GM12878 (cell line): ENCODE results near the gene INO80. TPM values are rescaled to one million over a fixed set of nuclear protein-coding genes. Genes with fewer than 3 reads are reported as not detected.

Experiments
- ATAC-seq: fragments of 200-7000 bp; cut with Tn5 transposase; 3 replicates; pipeline ENCODE4 v1.9.1; 2020; ENCODE audit warnings: mild to moderate bottlenecking, moderate library complexity
- BruUV-seq: library from RNA; stranded (reverse); fragments of 400-500 nt; replicated peaks from 2 replicates; lab custom pipeline; 2021; lab: Mats Ljungman, UMichigan
- CTCF ChIA-PET: fragments of 300-600 bp; sonication (Branson Sonifier 250); formaldehyde crosslinking; extraction: SDS; loops from one replicate; lab custom pipeline; 2021; ENCODE audit warnings: inconsistent platforms; lab: Yijun Ruan, JAX
- POLR2A ChIA-PET: fragments of 350-600 bp; formaldehyde crosslinking; extraction: SDS; loops from one replicate; lab custom pipeline; 2021; ENCODE audit warnings: inconsistent platforms; lab: Charles Lee
- RAD21 ChIA-PET: fragments of 300-600 bp; sonication (Branson Sonifier 250); formaldehyde crosslinking; loops from one replicate; lab custom pipeline; 2023; ENCODE audit warnings: antibody characterized with exemption; ENCODE audit not compliant: unreplicated experiment; lab: Charles Lee
- SMC1A ChIA-PET: fragments of 300-600 bp; sonication (Branson Sonifier 250); formaldehyde crosslinking; loops from one replicate; lab custom pipeline; 2023; ENCODE audit not compliant: unreplicated experiment, uncharacterized antibody; lab: Charles Lee
- DNase-seq: peaks from one replicate; pipeline ENCODE4 v3.0.0-alpha.2; 2011; ENCODE audit warnings: low read depth, low spot score
- FAIRE-seq: peaks from 3 replicates; lab custom pipeline; 2011; peaks lifted over from hg19 to GRCh38; lab: Jason Lieb, UNC
- H2AFZ ChIP-seq: 2 replicates; pipeline ENCODE4 v1.6.0; 2011; ENCODE audit warnings: low read depth, low read length, control low read depth; ENCODE audit not compliant: control insufficient read depth
- H3K27ac ChIP-seq: 2 replicates; pipeline ENCODE4 v1.5.1; 2011; ENCODE audit warnings: control low read depth; ENCODE audit not compliant: control insufficient read depth, insufficient read depth
- H3K27me3 ChIP-seq, 2 experiments: replicated peaks in 1 of 2; 2 replicates each; pipeline versions ENCODE4 v1.6.0 to v1.6.1; 2011; ENCODE audit warnings: low read length in 1 of 2; ENCODE audit not compliant: control insufficient read depth in 2 of 2, insufficient read depth in 2 of 2
- H3K36me3 ChIP-seq, 2 experiments: 2 replicates each; pipeline ENCODE4 v1.5.1; 2011; ENCODE audit warnings: low read length in 1 of 2; ENCODE audit not compliant: control insufficient read depth in 2 of 2, insufficient read depth in 2 of 2
- H3K4me1 ChIP-seq: 2 replicates; pipeline ENCODE4 v1.6.1; 2011; ENCODE audit warnings: mild to moderate bottlenecking, low read length, moderate library complexity, mixed read lengths; ENCODE audit not compliant: control insufficient read depth, insufficient read depth
- H3K4me2 ChIP-seq: 2 replicates; pipeline ENCODE4 v1.6.0; 2011; ENCODE audit warnings: control low read depth; ENCODE audit not compliant: control insufficient read depth, insufficient read depth
- H3K4me3 ChIP-seq: fragments of 200-600 bp; sonication (generic); 2 replicates; pipeline ENCODE4 v1.5.1; 2016
- H3K79me2 ChIP-seq: 2 replicates; pipeline ENCODE4 v1.6.0; 2011; ENCODE audit warnings: low read length; ENCODE audit not compliant: control insufficient read depth, insufficient read depth
- H3K9ac ChIP-seq: 2 replicates; pipeline ENCODE4 v1.8.0; 2011; ENCODE audit warnings: low read length, control low read depth, mixed read lengths; ENCODE audit not compliant: control insufficient read depth, insufficient read depth
- H3K9me3 ChIP-seq: replicated peaks from 3 replicates; pipeline ENCODE4 v1.5.1; 2011; ENCODE audit warnings: mild to moderate bottlenecking, low read length; ENCODE audit not compliant: control insufficient read depth, insufficient read depth
- H4K20me1 ChIP-seq: 2 replicates; pipeline ENCODE4 v1.6.0; 2011; ENCODE audit not compliant: control insufficient read depth, insufficient read depth
- ASH2L ChIP-seq: fragments of 300-600, 200-600 bp; sonication (generic); IDR thresholded peaks from 2 replicates; pipeline ENCODE4 v1.6.1; 2017; ENCODE audit warnings: low read depth, mild to moderate bottlenecking, borderline replicate concordance
- BACH1 ChIP-seq: fragments of 450-650 bp; IDR thresholded peaks from 2 replicates; pipeline ENCODE4 v1.6.1; 2017; ENCODE audit warnings: mild to moderate bottlenecking, borderline replicate concordance
- BRCA1 ChIP-seq: IDR thresholded peaks from 2 replicates; pipeline ENCODE4 v1.6.1; 2011; ENCODE audit warnings: low read depth, low read length, improper control_type of control experiment
- CBFB ChIP-seq: IDR thresholded peaks from 2 replicates; pipeline ENCODE4 v1.6.1; 2016; ENCODE audit warnings: antibody characterized with exemption, low read depth
- E2F4 ChIP-seq: IDR thresholded peaks from 2 replicates; pipeline ENCODE4 v1.6.1; 2012; ENCODE audit warnings: low read depth, low read length, improper control_type of control experiment
- E2F8 ChIP-seq: fragments of 450-650 bp; IDR thresholded peaks from 2 replicates; pipeline ENCODE4 v1.6.1; 2018; ENCODE audit warnings: mild to moderate bottlenecking, low read depth, moderate library complexity; ENCODE audit not compliant: partially characterized antibody
- EED ChIP-seq: sonication (generic); IDR thresholded peaks from 2 replicates; pipeline ENCODE4 v1.6.1; 2016; ENCODE audit warnings: antibody characterized with exemption, low read depth
- ESRRA ChIP-seq: IDR thresholded peaks from 2 replicates; pipeline ENCODE4 v1.6.1; 2012; ENCODE audit warnings: mild to moderate bottlenecking, low read length, improper control_type of control experiment
- GABPA ChIP-seq: IDR thresholded peaks from 2 replicates; pipeline ENCODE4 v1.6.1; 2014; ENCODE audit warnings: antibody characterized with exemption, low read depth, mild to moderate bottlenecking, inconsistent platforms
- MAX ChIP-seq: IDR thresholded peaks from 2 replicates; pipeline ENCODE4 v1.6.1; 2012; ENCODE audit warnings: low read depth, low read length, improper control_type of control experiment
- MEF2B ChIP-seq: fragments of 450-650 bp; IDR thresholded peaks from 2 replicates; pipeline ENCODE4 v1.6.1; 2018; ENCODE audit warnings: mild to moderate bottlenecking, moderate library complexity; ENCODE audit not compliant: partially characterized antibody, poor library complexity, severe bottlenecking
- MTA3 ChIP-seq: IDR thresholded peaks from 2 replicates; pipeline ENCODE4 v1.6.1; 2012; ENCODE audit warnings: low read length, inconsistent platforms, borderline replicate concordance
- NFIC ChIP-seq: IDR thresholded peaks from 2 replicates; pipeline ENCODE4 v1.6.1; 2012; ENCODE audit warnings: low read depth, mild to moderate bottlenecking, inconsistent platforms, low read length, moderate library complexity
- RB1 ChIP-seq: fragments of 450-650 bp; formaldehyde crosslinking; IDR thresholded peaks from 2 replicates; pipeline ENCODE4 v1.6.1; 2017; ENCODE audit warnings: mild to moderate bottlenecking, borderline replicate concordance
- RBBP5 ChIP-seq: fragments of 200-600 bp; sonication (generic); conservative IDR thresholded peaks from 2 replicates; pipeline ENCODE4 v1.6.1; 2016
- SREBF2 ChIP-seq: IDR thresholded peaks from 2 replicates; pipeline ENCODE4 v1.6.1; 2012; ENCODE audit warnings: mild to moderate bottlenecking, low read length
- YBX1 ChIP-seq: fragments of 450-650 bp; IDR thresholded peaks from 2 replicates; pipeline ENCODE4 v1.6.1; 2016; ENCODE audit warnings: antibody characterized with exemption
- ZNF592 ChIP-seq: fragments of 450-650 bp; IDR thresholded peaks from 2 replicates; pipeline ENCODE4 v1.6.1; 2017; ENCODE audit warnings: mild to moderate bottlenecking, moderate library complexity
- WGBS: methylation state at CpG from one replicate; pipeline ENCODE4 v1.1.6; 2016; ENCODE audit warnings: low lambda C conversion rate; ENCODE audit not compliant: insufficient replicate concordance, insufficient coverage; ENCODE audit errors: missing lambda C conversion rate; 5-methylcytosine and 5-hydroxymethylcytosine counted together
- in situ Hi-C: fragments of 300-500 bp; cut with MboI; formaldehyde crosslinking; loops from 9 replicates; pipeline ENCODE4 v1.14.3; 2018; ENCODE audit warnings: mixed read lengths
- intact Hi-C: fragments of 100-400 bp; cut with micrococcal nuclease; formaldehyde crosslinking; loops from one replicate; pipeline ENCODE4 v1.14.2; 2022; ENCODE audit not compliant: unreplicated experiment
- polyA plus RNA-seq, 11 experiments: library from polyadenylated mRNA; depleted of rRNA in 4 of 11; unstranded in 6 of 11; stranded (reverse) in 5 of 11; fragments of >200 nt; fragmentation: Nextera tagmentation in 4 of 11; fragmentation: Illumina TruSeq in 1 of 11; extraction: Ambion mirVana in 4 of 11; extraction: Trizol in 1 of 11; gene quantifications; 1 replicate in 1 of 11; 2 replicates in 10 of 11; pipeline versions ENCODE4 v1.2.1 to v1.2.3, GENCODE V29; 2011 to 2016; ENCODE audit warnings: inconsistent platforms in 2 of 11, missing spikeins in 2 of 11, low read depth in 1 of 11
- total RNA-seq, 4 experiments: library from RNA; depleted of rRNA in 3 of 4; stranded (reverse); fragments of >200 nt in 3 of 4; fragmentation: Illumina TruSeq in 1 of 4; extraction: Trizol in 1 of 4; gene quantifications; 2 replicates each; pipeline versions ENCODE4 v1.2.1 to v1.2.3, GENCODE V29; 2013 to 2021

Gene INO80
- total and polyA plus RNA-seq, 10 of the 15 experiments (the other 5 are each of a cell fraction or from before 2014, with no cell fraction given): 4.5 to 25.0 (median 14.2) TPM

GRCh38 chr15:40953713-40954074 is 162.4 kb downstream of the INO80 start:
- FAIRE-seq (no peak), ATAC-seq (no peak), DNase-seq (no peak)
- Histone ChIP-seq H3K27ac (no peak overlapping the region), H3K27me3 (no peaks in the 10 kb centered on the region), H2AFZ (peak overlapping the region; percentile 61), H3K36me3 (no peaks in the 10 kb centered on the region), H3K9ac (peak overlapping the region; percentile 40; the same call in 1 of the 2 replicates), H4K20me1 (no peaks in the 10 kb centered on the region), H3K4me3 (peak overlapping the region; percentile 73), H3K9me3 (no peaks in the 10 kb centered on the region), H3K4me1 (peaks cover 7% of the 10 kb centered on the region), H3K4me2 (peak overlapping the region; percentile 98), H3K79me2 (no peaks in the 10 kb centered on the region)
- TSS peak; percentile 75 for BruUV-seq
- WGBS: 4% methylated on average over 15 of the region's 17 CpGs
- ChIA-PET RAD21 (interaction anchor here (0.6 to 1.4 kb wide), 3 partner anchors 14 to 114 kb away, joined by 3 to 5 read pairs (median 3); no protein-coding TSS in a partner anchor), SMC1A (interaction anchor here (0.8 to 1.1 kb wide), 2 partner anchors 8 to 29 kb away, joined by 3 read pairs; no protein-coding TSS in a partner anchor), CTCF (interaction anchor here (1.1 to 4.3 kb wide), 4 partner anchors 11 to 23 kb away, joined by 5 to 37 read pairs (median 6); no protein-coding TSS in a partner anchor), POLR2A (interaction anchor here (0.8 to 3.0 kb wide), 2 partner anchors 13 to 58 kb away, joined by 3 to 20 read pairs; no protein-coding TSS in a partner anchor)
- in situ Hi-C loops (no loop called here), intact Hi-C loops (no loop called here)
- TF ChIP-seq MEF2B: no peak
- TF ChIP-seq GABPA: no peak
- no peak for TF ChIP-seq CBFB
- no peak for TF ChIP-seq E2F8
- no peak for TF ChIP-seq E2F4
- TF ChIP-seq YBX1: no peak
- no peak for TF ChIP-seq ASH2L
- TF ChIP-seq BACH1: no peak
- TF ChIP-seq RB1: no peak
- no peak for TF ChIP-seq EED
- no peak for TF ChIP-seq RBBP5
- TF ChIP-seq ESRRA: no peak
- TF ChIP-seq BRCA1: no peak
- no peak for TF ChIP-seq ZNF592
- no peak for TF ChIP-seq NFIC
- TF ChIP-seq SREBF2: no peak
- TF ChIP-seq MAX: no peak
- no peak for TF ChIP-seq MTA3
